Measurements from ENCODE around the gene ANKRD11. TPM values are rescaled to one million over a fixed set of nuclear protein-coding genes. Genes with fewer than 3 reads are reported as not detected.
"Not testable (repeated sequence)": the region's sequence is repeated elsewhere in the genome, so short reads cannot be mapped to it uniquely, and the experiment has no call there.

Gene ANKRD11
- total RNA-seq, 4 donors from 2014 or later: 49.8 to 114 (median 82.2) TPM

DNA sequence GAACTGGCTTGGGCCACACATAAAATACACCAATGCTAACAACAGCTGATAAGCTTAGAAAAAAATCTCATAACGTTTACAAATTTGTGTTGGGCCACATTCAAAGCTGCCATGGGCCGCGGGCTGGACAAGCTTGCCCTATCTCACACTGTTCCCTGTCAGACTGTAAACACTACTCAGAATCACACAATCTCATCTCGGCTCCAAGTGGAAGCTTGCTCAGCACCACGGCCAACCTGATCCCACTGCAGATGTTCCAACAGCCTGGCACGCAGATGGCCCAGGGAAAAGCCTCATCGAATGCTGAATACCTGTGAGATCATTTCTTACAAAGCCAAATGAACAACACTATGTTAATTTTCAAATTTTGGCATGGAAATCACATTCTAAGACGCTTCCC is 125.8 kb downstream of the ANKRD11 start:
- ATAC-seq (ENCODE audit: low FRiP score): no peak
- no peak for TF ChIP-seq CTCF (IDR thresholded peaks at IDR 0.05)

GRCh38 chr16:89363621-89364393 is 126.6 kb downstream of the ANKRD11 start:
- DNase-seq (ENCODE audit: low spot score) (no peak), ATAC-seq (ENCODE audit: low FRiP score) (no peak)
- TF ChIP-seq CTCF (IDR thresholded peaks at IDR 0.05): no peak

More for the DNA sequence above, 125.8 kb downstream of the ANKRD11 start:
- DNase-seq (ENCODE audit: low spot score): no peak

DNA sequence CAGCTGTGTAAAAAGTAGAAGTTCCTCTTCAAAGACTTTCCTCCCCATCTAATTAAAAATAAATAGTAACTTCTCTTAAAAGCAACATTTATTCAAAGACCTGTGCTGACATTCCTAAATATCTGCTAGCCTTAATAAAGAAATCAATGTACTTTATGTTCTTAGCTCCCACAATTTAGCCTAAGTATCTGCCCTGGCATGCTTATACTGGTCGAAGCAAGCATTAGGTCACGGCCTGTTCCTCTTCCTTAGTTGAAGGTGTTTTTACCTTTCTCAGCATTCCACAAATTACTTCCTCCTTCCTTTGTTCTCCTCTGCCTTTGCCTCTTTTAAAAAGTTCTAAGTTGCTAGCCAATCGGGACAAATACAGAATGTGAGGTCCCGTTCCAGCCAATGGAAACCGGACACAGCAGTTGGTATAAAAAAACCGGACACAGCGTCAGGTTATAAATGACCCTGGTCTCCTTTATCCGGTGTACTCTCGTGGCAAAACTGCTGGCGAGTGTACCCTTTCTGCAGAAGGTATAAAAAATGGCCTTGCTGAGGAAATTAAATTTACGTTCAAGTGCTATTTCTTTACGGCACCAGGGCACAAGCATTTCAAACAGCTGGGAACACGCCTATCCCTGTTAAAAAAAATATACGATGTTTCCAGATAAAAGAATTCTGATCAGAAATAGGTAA is 127.7 kb downstream of the ANKRD11 start:
- not testable (repeated sequence) for DNase-seq (ENCODE audit: low spot score); ATAC-seq (ENCODE audit: low FRiP score)

DNA sequence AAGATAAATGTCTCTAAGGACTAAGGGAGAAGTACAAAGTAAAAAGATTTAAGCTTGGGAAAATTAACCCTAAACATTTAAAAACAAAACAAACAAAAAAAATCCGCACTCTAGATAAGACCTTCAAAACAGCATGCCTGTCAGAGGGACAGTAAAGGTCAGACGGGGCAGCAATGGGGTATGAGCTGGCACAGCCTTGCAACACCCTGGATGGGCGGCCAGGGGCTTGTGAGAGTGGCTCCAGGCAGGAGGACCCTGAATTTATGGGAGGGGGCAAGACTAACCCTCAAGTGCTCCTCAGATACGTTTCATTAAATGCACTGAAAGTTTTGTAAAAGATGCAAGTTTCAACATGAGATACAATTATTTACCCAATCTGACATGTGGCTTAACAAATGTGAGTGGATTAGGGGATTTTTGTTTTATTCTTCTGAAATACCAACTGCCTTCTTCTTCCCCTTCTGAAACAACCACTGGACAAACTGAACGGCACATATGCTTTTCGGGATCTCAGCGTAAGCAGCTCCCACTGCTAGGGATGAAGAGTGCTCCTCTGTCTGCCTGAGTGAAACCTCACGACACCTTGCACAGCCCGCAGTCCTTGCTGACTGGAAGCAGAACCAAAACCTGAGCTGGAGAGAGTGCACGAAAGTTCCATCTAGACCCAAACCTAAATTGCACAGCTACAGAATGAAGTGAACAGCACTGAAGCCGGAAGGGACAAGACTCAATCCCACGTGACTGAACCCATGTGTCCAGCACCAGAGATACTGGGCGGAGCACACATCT is 128.4 kb downstream of the ANKRD11 start:
- ATAC-seq (ENCODE audit: low FRiP score) (no peak), DNase-seq (ENCODE audit: low spot score) (no peak)
- TF ChIP-seq CTCF (IDR thresholded peaks at IDR 0.05): no peak

DNA sequence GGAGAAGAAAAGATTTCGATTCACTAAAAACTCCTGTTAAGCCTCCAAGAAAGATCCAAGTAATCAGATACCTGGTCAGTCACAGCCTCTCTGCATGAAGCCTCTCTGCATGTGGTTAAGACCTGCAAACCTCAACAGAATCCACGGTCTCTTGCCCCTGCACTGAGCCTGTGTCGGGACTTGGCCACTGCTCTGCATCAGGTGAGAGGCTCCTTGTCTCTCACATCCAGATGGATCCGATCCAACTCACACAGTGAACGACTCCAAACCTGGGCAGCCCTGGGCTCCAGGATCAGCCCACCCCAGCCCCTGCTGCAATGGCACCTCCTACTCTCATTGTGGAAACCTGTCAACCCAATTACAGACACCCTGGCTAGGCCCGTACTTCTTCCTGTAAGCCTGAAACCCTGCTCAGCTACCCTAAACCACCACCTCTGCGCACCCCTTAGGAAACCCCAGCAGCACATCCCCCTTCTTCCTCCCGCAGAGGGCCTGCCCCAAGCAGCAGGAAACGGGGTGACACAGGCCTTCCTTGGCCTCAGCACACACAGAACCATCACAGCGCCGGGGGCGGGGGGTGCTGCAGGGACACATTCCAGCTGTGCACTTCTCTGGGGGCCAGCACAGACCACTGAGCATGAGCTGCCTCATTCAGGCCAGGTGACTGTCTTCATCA is 129.5 kb downstream of the ANKRD11 start:
- ATAC-seq (ENCODE audit: low FRiP score) (no peak), DNase-seq (ENCODE audit: low spot score) (no peak)
- TF ChIP-seq CTCF (IDR thresholded peaks at IDR 0.05): no peak

DNA sequence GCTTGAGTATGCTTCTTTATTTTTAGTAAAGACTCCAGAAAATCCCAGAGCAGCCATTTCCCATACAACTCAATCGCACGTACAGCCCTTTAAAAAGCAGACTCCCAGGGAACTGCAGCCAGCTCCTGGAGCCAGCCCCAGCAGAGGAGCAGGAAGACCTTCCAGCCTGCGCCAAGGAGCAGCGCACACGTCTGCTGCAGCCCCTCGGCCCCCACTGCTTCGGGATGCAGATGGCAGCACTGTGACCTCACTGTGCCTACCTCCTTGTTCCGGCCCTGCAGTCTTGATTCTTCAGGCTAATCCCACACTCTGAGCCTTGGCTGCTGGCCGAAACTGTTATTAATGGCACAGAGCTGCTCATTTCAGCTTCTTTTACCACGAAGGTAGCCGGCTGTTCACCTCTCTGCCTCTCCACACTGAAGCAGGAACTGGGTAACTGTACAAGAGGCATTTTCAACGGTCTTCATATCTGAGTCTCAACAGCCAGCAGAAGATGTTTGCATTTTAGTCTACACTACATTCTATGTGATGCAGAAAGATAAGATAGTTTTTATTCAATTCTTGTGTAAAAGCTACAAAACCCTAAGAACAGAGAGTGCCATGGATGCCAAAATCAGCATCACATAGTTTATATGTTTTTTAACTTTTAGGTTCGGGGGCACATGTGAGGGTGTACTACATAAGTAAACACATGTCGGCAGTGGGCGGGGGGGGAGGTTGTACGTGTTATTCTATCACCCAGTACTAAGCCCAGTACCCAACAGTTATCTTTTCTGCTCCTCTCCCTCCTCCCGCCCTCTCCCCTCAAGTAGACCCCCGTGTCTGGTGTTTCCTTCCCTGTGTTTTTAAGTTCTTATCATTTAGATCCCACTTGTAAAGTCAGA is 130.9 kb downstream of the ANKRD11 start:
- no peak for ATAC-seq (ENCODE audit: low FRiP score)
- DNase-seq (ENCODE audit: low spot score): no peak
- TF ChIP-seq CTCF (IDR thresholded peaks at IDR 0.05): no peak
